ENCODE measurements around the gene FGF13.

Gene FGF13

DNA sequence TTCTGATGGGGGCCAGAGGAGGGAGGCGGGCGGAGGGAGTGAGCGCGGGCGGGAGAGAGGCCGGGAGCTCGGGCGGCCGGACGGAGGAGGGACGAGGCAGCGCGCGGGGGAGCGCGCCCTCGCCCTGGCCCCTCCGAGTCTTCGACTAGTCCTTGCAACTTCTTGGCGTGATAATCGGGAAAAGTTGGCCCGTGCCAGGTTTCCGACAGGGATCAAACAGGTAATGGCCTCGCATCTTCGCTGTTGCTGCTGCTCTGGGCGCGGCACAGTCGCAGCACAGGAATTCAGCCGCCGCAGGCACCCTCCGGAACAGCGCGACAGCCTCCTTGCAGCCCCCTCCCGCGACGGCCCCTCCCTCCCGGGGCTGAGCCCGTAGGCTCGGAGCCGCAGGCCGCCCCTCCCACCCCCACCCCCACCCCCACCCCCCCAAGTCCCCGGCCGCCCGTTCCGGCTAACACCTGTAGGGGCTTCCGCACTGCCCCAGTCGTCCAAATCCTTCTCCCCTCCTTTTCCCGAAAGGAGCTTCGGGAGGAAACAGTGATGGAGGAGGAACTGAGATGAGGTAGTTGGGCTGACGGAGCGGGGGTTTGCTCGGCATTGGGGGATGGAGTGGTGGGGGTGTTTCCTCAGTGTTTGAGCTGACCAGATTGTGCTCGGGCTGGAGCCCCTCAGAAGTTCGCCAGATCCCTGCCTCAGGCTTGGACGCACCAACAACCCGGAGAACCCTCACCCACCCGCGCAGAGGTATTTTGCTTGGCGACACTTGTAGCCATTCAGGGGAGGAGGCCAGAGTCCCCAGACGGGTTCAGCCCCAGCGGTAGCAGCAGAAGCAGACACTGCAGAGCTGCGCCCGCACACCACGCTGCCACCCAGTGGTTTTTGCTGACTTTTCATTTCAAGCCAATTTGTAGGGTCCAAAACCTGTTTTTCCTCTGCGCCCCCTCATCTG lies at the start of gene FGF13:
TSS of gene FGF13 (minus strand) at position 319 of the 949 bp plus-strand sequence. CDS start 714 bp downstream, outside the sequence.
- peak in 29 of 51 donors; percentile 0 to 39 (median 6) for DNase-seq

DNA sequence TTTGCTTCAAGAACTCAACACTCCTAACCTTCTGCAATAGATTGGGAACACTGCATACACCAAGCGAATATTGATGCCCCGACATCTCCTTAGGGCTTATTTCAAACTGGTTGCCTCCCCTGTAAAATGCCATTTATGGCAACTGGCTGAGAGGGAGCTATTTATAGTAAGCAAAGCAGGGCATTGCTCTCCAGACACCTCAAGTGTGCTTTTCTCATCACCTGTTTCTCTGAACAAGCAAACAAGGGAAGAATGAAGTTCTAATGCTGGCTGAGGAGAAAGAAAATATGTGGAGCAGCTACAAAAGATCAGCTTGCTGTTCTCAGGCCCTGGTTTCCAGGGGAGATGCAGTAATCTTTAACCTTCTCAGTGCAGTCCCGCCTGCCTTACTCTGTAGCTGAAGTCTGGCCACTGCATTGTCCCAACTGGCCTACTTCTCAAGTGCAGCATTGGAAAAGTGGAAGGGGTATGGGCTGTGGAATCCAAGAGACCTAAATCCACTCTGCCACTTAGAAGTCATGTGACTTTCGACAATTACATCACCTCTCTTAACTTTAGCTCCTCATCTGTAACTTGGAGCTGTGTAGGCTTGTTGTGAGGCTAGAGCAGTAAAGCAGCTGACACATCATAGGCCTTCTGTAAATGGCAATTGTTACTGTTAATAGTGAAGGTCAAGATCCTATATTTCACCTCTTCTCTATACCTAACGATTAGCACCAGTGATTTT lies 47.9 kb upstream of the FGF13 start:
- DNase-seq = no peak

DNA sequence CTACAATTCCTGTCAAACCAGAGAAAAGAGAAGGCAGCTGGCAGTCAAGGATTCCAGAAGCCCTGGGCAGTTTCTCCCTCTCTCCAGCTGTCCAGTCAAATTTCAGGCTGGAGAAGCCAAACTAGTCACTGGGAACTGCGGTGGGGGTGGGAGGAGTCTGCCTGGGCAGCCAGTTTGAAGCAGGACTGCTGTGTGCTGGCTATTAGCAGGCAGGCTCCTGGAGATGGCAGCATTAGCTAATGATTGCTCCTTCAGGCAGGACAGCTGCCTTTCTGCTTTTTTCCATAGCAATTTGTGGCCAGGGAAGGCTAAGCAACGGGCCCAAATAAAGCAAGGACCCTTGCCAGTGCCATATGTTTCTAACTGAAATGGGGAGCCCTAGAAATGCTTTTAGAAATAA lies 44.7 kb upstream of the FGF13 start:
- DNase-seq = peak in 20 of 51 donors; percentile 0 to 13 (median 2)

DNA sequence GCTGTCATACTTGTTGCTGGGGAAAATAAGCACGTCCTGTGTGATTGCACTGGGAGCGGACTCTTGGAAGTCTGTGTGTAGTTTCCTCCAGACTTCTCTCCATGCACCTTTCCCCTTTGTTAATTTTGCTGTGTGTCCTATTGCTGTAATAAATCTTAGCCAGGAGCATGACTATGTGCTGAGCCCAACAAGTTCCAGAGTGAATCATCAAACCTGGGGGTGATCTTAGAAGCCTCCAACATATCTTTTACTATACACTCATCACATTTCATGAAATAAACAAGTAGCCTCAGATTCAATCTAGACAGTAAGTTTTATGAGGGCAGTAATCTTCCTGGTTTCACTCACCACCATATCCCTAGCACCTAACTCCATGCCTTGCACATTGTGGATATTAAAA lies 43.3 kb upstream of the FGF13 start:
- no peak for DNase-seq

DNA sequence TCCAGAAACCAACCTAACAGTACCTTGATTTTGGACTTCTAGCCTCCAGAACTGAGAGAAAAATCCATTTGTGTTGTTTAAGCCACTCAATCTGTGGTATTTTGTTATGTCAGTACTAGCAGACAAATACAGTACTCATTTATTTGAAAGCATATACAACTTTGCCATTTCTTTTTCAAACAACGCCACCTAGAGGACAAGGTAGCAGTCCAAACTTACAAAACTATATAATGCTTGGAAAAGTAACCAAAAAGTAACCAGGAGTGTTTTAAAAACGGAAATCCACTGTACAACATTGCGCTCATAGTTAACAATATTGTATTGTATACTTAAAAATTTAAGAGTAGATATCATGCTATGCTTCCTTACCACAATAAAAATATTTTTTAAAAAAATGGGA lies 37.0 kb upstream of the FGF13 start:
- no peak for DNase-seq

DNA sequence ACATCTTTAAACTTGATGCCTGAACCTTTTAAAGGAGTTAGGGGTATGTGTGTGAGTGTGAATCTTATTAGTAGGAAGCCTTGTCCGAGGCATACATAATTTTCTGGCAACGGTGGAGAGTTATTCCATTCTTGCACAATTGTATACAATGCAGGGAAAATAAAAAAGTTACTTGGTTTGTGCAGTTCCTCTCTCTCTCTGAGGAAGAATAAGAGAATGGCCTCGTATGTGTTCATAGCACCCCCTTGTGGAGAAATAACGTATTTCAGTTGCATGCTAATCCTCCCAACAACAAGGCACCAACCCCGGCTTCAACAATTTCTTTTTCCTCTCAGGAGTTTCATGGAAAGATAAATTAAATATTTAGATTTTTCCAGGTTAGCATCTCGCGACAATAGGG lies 33.7 kb upstream of the FGF13 start:
- peak in 12 of 51 donors; percentile 0 to 35 (median 0) for DNase-seq

DNA sequence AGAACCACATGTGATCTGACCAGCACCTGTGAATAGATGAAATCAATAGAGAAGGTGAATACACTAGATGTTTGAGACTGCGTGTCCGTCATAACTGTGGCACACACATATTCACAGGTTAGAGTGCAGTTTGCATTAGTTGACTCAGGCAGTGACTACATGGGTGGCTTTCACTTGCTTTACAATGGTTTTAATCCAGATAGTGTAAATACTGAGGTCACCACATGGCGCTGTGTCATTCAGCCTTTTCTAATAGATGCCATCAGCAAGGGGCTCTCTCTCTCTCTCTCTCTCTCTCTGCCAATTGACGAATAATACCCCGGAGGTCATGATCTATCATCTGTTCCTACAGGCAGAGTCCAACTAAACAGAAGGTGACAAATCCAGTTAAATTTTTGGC lies 30.7 kb upstream of the FGF13 start:
- no peak for DNase-seq

DNA sequence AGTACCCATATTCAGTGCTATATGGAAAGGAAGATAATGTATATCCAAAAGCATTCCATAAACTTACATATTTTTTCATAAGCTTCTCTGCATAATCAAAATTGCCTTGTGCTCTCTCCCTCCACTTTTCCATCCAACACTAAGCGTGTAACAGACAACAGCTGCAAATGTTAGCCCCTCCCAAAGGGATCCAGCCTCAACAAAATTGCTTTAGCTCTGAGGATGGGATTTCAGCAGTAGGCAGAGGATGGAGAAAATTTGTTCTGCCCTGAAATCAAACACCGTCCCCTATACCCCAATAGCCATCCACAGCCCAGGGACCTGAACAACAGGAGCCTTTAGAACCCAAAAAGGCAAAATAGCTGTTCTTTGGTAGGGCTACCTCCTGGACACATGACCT lies 28.8 kb upstream of the FGF13 start:
- DNase-seq = no peak

DNA sequence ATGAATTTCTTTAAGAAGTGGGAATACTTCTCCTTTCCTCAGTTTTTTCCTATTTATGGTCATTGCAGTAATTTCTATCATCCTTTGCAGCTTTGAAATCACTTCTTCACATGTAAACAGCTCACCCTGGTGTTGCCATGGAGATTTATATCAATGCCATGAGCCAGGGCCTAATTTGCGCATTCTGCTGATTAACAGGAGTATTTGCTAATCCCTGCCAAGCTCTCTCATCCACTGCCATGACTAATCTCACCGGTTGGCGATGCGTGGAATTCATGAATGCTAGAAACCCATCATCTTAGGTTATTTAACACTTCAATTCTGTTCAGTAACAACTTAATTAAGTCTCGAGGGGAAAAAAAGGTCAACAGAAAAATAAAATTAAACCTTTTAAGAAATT lies 11.8 kb upstream of the FGF13 start:
- DNase-seq = no peak

DNA sequence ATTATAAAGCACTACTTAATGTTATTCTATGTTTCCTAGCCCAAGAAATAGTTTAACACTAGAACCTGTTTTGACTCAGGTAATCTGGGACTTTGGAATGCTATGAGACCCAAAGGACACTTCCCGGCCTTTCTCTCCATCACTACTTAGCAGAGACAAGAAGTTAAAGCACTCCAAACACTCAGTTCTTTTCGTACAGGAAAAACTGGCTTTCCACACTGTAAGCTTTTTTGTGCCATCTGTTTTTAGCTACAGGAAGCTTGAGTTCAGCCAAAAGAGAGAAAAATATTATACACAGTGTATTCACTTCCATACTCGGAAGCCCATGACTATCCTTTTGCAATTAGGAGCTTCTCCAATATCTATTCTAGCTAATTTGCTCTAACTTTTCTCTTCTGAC lies 7.9 kb upstream of the FGF13 start:
- DNase-seq = no peak

DNA sequence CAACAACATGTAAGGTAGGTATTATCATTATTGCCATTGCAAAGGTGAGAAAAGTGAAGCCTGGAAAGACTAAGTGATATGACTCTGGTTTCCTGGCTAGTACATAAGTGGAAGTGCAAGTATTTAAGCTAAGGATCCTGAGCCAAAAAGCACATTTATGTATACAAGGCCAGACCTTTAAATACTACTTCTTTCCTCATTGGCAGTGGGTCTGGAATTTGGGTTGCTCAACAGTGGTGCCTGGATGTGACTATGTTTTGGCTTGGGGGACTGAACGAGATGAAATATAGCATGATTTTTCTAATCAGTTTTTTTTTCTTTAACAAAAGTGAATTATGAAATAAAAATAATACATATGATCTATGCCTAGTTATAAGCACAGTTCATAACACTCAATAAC lies 7.4 kb upstream of the FGF13 start:
- DNase-seq = no peak

DNA sequence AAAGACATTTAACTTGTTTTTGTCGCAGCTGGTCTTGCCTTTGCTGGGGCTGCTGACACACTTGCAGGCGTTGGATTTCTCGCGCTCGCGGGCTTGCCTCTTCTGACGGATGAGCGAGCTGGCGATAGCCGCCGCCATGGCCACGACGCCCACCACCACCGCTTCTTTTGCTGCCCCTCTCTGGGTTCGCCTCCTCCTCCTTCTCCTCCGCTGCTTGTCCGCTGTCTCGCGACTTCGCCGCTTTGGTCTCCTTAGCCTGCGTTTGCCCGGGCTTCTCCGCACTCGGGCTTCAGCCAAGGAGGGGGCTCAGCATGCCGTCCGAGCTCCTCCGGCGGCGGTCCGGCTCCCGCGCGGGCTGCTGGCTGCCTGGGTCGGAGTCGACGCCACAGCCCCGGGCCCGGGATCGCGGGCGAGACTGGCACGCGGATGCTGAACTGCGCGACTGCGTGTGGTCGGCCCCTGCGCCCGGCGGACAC lies 613 bp downstream of the FGF13 start:
- DNase-seq = peak in 7 of 51 donors; percentile 0 to 14 (median 1)

DNA sequence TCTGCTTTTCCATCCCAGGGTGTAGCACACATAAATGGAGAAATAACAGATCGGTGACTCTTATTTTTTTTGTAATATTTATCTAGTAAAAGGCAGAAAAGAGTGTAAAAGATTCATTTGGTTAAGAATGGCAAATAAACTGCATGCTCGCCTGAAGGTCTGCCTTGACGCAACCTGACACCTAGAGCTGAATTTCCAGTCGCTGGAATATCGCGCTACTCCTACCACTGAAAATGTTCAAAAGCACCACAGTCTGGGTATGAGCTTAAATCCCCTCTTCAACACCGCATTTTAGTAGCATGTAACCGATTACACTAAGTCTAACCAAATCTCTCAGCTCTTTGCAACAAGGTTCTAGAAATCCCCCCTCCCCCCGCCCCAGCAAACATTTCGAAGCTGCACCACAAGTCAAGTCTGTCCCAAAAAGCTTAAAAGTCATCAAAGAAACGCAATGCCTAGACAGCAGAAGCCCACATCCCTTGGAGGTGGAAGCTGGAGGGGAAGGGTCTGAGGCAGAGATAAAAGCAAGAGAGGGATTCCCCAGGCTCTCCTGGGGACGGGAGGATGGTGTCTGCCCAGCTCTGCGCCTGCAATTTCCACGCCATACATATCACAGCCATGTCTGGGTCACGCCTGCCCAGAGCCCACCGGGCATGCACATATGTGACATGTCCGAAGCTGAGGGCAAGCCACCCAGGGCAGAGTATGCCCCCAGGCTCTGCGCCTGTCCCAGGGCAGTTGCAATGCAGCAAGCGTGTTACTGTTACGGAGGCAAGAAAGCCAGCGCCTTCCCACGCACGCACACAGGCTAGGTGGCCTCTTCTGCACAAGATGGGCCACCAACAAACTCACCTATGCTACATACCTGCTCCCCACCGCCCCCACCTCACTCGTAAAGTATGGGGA lies 1.4 kb downstream of the FGF13 start:
- peak in 4 of 51 donors; percentile 0 to 24 (median 5) for DNase-seq

DNA sequence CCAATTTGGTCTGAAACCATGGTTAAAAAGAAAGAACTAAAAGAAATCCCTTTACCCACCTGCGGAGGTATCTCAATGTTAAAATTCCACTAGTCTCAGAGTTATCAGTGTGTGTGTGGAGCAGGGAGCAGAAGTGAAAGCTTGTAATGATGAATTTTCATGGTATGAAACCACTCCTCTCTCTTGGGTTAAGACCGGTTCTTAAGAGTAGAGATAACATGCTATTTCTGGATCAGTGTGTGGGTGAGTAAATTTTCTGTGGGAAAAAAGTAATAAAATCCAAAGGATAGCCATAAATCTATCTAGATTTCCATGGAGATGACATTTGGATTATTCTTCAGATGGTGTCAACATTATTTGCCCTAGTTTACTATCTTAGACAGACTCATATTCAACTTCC lies 3.2 kb downstream of the FGF13 start:
- no peak for DNase-seq

DNA sequence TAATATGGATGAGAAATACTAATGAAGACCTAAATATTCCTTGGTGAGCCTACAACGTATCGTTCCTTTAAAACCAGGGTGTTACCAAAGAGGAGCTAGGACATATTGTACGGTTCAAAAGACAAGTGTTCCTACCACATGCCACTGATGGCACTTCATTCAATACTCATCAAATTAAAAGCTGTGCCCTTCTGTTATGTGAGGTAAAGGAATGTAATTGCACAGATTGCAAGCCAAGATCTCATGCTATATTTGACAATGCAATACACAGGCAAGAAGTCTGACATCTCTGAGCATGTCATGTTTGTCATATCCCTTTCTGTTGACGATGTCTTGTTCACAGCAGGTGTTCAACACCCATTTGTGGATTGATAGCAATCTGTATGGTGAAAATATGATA lies 6.9 kb downstream of the FGF13 start:
- DNase-seq = no peak

DNA sequence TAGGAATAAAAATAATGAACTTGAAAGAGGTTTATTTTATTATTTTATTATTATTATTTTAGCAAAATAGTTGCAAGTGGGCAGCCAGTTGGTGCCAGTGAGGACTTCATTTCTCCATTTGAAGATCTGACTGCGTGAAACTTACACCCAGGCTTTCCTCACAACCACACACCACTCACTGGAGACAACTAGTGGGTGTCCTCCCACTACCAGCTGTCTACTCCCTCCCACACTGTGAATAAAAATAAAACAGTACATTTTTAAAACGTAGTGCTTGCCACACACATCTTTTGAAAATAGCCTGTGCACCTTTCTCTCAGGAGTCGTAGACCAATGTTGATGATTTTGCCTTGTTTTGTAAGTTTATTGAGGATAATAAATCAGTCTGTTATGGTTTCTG lies 7.4 kb downstream of the FGF13 start:
- DNase-seq = no peak

DNA sequence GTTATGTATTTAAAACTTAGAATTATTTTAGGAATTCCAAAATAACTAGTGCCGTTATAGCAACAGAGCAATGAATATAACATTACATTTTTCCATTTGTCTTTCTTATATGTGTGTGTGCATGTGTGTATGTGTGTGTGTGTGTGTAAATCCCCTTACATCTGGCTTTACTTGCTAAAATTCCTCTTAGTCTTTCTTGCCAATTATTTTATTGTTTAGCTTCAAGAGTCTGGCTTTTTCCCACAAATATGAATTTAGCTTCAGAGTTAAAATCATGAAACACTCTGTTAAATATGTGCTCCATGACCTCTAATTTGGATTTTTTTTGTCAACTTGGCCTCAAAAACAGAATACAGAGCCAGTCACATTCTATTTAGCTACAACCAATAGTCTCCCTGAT lies 18.9 kb downstream of the FGF13 start:
- DNase-seq = no peak

DNA sequence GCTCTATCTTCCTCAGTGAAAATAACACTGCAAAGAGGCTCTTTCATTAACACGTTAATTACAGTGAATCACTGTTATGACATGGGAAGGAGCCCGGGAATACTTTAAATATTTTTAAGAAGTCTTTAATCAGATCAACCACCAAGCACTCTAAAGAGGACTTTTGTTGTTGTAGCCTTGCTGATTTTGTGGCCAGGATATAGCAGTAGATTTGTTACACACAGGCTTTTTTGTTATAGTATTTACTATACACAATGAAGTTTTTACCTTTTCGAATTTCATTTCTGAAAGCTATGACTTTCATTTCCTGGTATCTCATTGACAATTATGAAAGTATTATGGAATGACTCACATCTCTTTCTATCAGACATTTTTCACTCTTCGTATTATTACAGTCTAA lies 20.3 kb downstream of the FGF13 start:
- no peak for DNase-seq

DNA sequence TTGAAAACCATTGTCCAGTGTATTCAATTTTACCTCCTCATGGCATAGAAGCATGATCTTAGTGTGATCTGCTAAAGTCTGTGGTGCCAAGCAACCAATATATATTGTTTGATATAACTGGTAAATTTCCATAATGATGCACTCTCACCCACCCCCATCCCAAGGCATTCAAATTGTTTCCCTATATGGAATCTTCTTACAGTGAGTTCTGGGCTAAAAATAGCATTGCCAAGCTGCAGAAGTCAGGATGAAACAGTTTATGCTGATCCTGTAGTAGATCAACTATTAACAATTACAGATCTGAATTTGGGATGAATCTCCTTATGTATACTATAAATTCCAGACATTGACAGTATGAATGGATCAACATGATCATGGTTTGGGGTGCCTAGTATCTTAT lies 20.9 kb downstream of the FGF13 start:
- DNase-seq = no peak

DNA sequence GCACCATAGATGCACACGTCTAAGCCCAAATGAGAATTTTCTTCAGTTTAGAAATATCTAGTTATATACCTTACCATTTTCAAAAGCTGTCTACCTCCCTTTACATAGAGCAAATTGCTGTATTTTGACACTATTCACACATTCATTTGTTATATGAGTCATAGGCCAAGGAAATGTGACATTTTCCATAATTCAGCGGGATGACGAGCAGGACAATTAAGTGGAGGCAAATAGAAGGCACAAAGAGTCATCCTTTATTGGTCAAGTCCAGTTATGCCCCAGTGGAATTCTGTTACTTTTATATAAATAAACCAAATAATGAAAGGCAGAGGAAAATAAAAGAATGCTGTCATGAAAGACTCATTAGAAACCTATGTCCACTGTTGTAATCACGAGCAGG lies 27.9 kb downstream of the FGF13 start:
- DNase-seq = no peak

DNA sequence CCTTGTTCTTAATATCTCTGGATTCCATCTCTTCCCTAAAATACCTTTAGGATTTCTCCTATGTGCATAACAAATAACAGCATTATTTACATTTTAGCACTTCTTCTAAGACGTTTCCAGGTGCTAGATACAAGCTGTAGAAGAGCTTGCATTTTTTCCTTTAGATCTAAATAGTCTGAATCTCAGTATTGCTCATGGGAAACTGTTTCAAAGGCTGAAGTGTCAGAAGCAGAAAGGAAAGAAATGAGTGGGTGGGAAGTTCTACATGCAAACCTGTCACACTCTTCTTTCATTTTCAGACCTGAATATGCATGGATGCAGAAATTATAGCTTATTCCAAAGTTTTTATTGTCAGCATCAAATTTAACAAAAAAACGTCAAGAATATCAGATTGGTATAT lies 41.8 kb downstream of the FGF13 start:
- no peak for DNase-seq

DNA sequence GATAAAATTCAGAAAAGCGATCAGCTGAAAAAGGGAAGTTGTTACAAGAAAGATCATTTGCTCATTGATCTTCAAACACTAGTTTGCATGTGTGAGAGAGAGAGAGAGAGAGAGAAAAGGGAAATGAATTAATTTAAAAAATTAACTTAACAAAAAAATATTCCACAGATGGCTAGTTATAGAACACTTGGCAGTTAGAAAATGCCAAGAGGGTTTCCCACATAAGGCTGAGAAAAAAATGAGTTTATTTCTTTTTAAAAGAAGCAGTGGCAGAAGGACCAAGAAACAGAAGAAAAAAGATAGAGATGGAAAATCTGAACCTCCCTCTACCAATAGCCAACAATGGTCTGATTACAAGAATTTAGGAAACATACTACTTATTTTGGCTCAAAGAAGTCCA lies 47.1 kb downstream of the FGF13 start:
- DNase-seq = no peak

Measured in hypothalamus (tissue), 51 donors.